Measurements from ENCODE around the gene TAS2R8. TPM values are rescaled to one million over a fixed set of nuclear protein-coding genes. Genes with fewer than 3 reads are reported as not detected.

The TAS2R8 gene
- total and polyA plus RNA-seq, 10 of the 15 experiments (the other 5 are each of a cell fraction or from before 2014, with no cell fraction given), result not detected

DNA sequence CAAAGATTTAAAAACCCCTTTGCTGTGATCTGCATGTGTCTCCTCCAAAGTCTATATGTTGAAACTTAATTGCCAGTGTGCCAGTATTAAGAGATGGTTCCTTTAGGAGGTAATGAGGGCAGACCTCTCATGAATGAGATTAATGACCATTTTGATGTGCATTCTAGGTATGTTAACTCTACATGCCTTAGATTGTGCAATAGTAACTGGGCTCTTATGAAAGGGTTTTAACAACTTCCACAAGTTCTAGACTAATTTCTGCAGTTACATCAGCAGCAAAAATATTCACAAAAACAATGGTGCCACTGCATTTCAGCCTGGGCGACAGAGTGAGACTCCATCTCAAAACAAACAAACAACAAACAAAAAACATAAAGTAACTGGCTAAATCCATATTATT lies 22.9 kb upstream of the TAS2R8 start:
- H2AFZ ChIP-seq (ENCODE audit: control insufficient read depth, low read depth, low read length), result no peak overlapping the region
- no peaks in the 10 kb centered on the region for H3K79me2 ChIP-seq (ENCODE audit: control insufficient read depth, insufficient read depth, low read length)
- no peaks in the 10 kb centered on the region for H3K27me3 ChIP-seq (replicated peaks in 1 of 2; ENCODE audit: control insufficient read depth in 2 of 2, insufficient read depth in 2 of 2, low read length in 1 of 2)
- H3K4me1 ChIP-seq (ENCODE audit: control insufficient read depth, insufficient read depth, low read length), result no peaks in the 10 kb centered on the region
- FAIRE-seq, result no peak
- no peak overlapping the region for H3K4me2 ChIP-seq (ENCODE audit: control insufficient read depth, insufficient read depth)
- H3K4me3 ChIP-seq, result no peak overlapping the region
- intact Hi-C loops (cut with micrococcal nuclease; ENCODE audit: unreplicated experiment), result no loop called here
- H3K9ac ChIP-seq (ENCODE audit: control insufficient read depth, insufficient read depth, low read length), result no peak overlapping the region
- ChIA-PET SMC1A (ENCODE audit: uncharacterized antibody, unreplicated experiment) (no interaction called here), POLR2A (no interaction called here), RAD21 (ENCODE audit: unreplicated experiment) (no interaction called here), CTCF (no interaction called here)
- in situ Hi-C loops (cut with MboI), result no loop called here
- no peaks in the 10 kb centered on the region for H3K9me3 ChIP-seq (replicated peaks; ENCODE audit: control insufficient read depth, insufficient read depth, low read length)
- no peaks in the 10 kb centered on the region for H3K36me3 ChIP-seq (ENCODE audit: control insufficient read depth in 2 of 2, insufficient read depth in 2 of 2, low read length in 1 of 2)
- no TSS peak for BruUV-seq (replicated peaks)
- TF ChIP-seq ETV6 (conservative IDR thresholded peaks at IDR 0.05 in 1 of 2, IDR thresholded peaks at IDR 0.05 in 1 of 2; ENCODE audit: borderline replicate concordance in 1 of 2, low read depth in 1 of 2), result no peak
- 90% methylated on average over 1 of the region's 1 CpG for WGBS (ENCODE audit: insufficient coverage, insufficient replicate concordance, low lambda C conversion rate, missing lambda C conversion rate)
- no peak for ATAC-seq
- H4K20me1 ChIP-seq (ENCODE audit: control insufficient read depth, insufficient read depth), result no peaks in the 10 kb centered on the region
- no peak for DNase-seq (ENCODE audit: low read depth, low spot score)
- H3K27ac ChIP-seq (ENCODE audit: control insufficient read depth, insufficient read depth), result no peak overlapping the region

DNA sequence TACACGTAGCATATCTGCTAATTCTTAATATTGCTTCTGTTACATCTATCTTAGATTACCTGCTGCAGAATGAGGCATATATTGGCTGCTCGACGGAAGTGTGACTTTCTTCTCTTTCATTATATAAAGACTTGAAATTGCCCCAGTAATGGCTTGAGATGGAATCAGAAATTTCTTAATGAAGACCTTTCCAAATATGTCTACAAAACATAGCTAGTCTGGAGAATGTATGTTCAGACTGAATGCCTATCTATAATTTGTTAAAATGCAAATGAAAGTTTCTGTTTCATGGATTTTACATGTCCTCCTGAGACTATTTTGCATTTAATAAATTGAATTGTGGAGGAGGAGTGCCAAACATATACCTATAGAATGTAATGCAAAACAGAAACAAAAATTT lies 19.2 kb upstream of the TAS2R8 start, which contains the start of gene TAS2R10:
Gene TAS2R10 (minus strand): TSS at position 101 of the 400 bp plus-strand sequence. CDS start 89 bp downstream, at position 12.
- intact Hi-C loops (cut with micrococcal nuclease; ENCODE audit: unreplicated experiment), result no loop called here
- H3K4me2 ChIP-seq (ENCODE audit: control insufficient read depth, insufficient read depth), result no peak within 1 kb of the TSS
- H3K36me3 ChIP-seq (ENCODE audit: control insufficient read depth in 2 of 2, insufficient read depth in 2 of 2, low read length in 1 of 2), result no peaks in the 10 kb centered on the region
- H3K4me1 ChIP-seq (ENCODE audit: control insufficient read depth, insufficient read depth, low read length), result no peaks in the 10 kb centered on the region
- H3K9ac ChIP-seq (ENCODE audit: control insufficient read depth, insufficient read depth, low read length), result no peak within 1 kb of the TSS
- no peak for FAIRE-seq
- no TSS peak for BruUV-seq (replicated peaks)
- ChIA-PET RAD21 (ENCODE audit: unreplicated experiment) (no interaction called here), POLR2A (no interaction called here), SMC1A (ENCODE audit: uncharacterized antibody, unreplicated experiment) (no interaction called here), CTCF (interaction anchor here (0.8 to 2.1 kb wide), 2 partner anchors 11 to 373 kb away, joined by 3 to 6 read pairs; no protein-coding TSS in a partner anchor)
- in situ Hi-C loops (cut with MboI), result no loop called here
- no peaks in the 10 kb centered on the region for H3K9me3 ChIP-seq (replicated peaks; ENCODE audit: control insufficient read depth, insufficient read depth, low read length)
- no peak within 1 kb of the TSS for H3K4me3 ChIP-seq
- ATAC-seq, result no peak
- H3K27me3 ChIP-seq (replicated peaks in 1 of 2; ENCODE audit: control insufficient read depth in 2 of 2, insufficient read depth in 2 of 2, low read length in 1 of 2), result no peaks in the 10 kb centered on the region
- H4K20me1 ChIP-seq (ENCODE audit: control insufficient read depth, insufficient read depth), result no peaks in the 10 kb centered on the region
- H2AFZ ChIP-seq (ENCODE audit: control insufficient read depth, low read depth, low read length), result no peak within 1 kb of the TSS
- H3K27ac ChIP-seq (ENCODE audit: control insufficient read depth, insufficient read depth), result no peak within 1 kb of the TSS
- H3K79me2 ChIP-seq (ENCODE audit: control insufficient read depth, insufficient read depth, low read length), result no peaks in the 10 kb centered on the region
- no peak for DNase-seq (ENCODE audit: low read depth, low spot score)
- TF ChIP-seq, protein P1, sequence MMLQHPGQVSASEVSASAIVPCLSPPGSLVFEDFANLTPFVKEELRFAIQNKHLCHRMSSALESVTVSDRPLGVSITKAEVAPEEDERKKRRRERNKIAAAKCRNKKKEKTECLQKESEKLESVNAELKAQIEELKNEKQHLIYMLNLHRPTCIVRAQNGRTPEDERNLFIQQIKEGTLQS (IDR thresholded peaks at IDR 0.05; ENCODE audit: borderline replicate concordance, extremely low read depth, low read depth, low read length), result no peak
- TF ChIP-seq MYC (IDR thresholded peaks at IDR 0.05; ENCODE audit: insufficient read depth, insufficient read length, insufficient replicate concordance, low read length, severe bottlenecking) (no peak), NBN (IDR thresholded peaks at IDR 0.05) (no peak)
- TF ChIP-seq, protein P2, sequence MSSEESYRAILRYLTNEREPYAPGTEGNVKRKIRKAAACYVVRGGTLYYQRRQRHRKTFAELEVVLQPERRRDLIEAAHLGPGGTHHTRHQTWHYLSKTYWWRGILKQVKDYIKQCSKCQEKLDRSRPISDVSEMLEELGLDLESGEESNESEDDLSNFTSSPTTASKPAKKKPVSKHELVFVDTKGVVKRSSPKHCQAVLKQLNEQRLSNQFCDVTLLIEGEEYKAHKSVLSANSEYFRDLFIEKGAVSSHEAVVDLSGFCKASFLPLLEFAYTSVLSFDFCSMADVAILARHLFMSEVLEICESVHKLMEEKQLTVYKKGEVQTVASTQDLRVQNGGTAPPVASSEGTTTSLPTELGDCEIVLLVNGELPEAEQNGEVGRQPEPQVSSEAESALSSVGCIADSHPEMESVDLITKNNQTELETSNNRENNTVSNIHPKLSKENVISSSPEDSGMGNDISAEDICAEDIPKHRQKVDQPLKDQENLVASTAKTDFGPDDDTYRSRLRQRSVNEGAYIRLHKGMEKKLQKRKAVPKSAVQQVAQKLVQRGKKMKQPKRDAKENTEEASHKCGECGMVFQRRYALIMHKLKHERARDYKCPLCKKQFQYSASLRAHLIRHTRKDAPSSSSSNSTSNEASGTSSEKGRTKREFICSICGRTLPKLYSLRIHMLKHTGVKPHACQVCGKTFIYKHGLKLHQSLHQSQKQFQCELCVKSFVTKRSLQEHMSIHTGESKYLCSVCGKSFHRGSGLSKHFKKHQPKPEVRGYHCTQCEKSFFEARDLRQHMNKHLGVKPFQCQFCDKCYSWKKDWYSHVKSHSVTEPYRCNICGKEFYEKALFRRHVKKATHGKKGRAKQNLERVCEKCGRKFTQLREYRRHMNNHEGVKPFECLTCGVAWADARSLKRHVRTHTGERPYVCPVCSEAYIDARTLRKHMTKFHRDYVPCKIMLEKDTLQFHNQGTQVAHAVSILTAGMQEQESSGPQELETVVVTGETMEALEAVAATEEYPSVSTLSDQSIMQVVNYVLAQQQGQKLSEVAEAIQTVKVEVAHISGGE (CRISPR knock-in tag; IDR thresholded peaks at IDR 0.05), result no peak
- WGBS (ENCODE audit: insufficient coverage, insufficient replicate concordance, low lambda C conversion rate, missing lambda C conversion rate), result 58% methylated on average over 3 of the region's 3 CpGs
